ENCODE data around the gene NOTCH4.

DNA sequence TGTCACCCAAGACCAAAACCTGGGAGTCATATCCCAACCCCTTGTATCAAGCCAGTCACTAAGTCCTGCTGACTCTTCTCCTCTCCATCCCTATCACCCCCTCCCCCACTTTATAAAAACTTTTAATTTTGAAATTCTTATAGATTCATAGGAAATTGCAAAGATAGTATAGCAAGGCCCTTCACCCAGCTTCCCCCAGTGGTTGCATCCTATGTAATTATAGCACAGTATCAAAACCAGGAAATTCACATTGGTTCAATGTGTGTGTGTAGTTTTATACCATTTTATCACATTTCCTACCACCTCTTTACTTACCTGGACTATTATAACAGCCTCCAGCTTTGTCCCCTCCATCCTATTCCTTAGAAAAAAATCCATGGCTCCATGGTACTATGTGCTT, 65.8 kb downstream of the NOTCH4 start:
- TF ChIP-seq RARB (CRISPR knock-in tag; IDR thresholded peaks at IDR 0.05): no peak
- TF ChIP-seq ZFP30 (CRISPR knock-in tag; IDR thresholded peaks at IDR 0.05): no peak
- no peak for TF ChIP-seq ESRRG (CRISPR knock-in tag; IDR thresholded peaks at IDR 0.05)
- TF ChIP-seq OSR1 (CRISPR knock-in tag; IDR thresholded peaks at IDR 0.05): no peak
- TF ChIP-seq, protein P1, sequence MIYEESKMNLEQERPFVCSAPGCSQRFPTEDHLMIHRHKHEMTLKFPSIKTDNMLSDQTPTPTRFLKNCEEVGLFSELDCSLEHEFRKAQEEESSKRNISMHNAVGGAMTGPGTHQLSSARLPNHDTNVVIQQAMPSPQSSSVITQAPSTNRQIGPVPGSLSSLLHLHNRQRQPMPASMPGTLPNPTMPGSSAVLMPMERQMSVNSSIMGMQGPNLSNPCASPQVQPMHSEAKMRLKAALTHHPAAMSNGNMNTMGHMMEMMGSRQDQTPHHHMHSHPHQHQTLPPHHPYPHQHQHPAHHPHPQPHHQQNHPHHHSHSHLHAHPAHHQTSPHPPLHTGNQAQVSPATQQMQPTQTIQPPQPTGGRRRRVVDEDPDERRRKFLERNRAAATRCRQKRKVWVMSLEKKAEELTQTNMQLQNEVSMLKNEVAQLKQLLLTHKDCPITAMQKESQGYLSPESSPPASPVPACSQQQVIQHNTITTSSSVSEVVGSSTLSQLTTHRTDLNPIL (CRISPR knock-in tag; IDR thresholded peaks at IDR 0.05; ENCODE audit: low read depth): no peak
- TF ChIP-seq, protein P2, sequence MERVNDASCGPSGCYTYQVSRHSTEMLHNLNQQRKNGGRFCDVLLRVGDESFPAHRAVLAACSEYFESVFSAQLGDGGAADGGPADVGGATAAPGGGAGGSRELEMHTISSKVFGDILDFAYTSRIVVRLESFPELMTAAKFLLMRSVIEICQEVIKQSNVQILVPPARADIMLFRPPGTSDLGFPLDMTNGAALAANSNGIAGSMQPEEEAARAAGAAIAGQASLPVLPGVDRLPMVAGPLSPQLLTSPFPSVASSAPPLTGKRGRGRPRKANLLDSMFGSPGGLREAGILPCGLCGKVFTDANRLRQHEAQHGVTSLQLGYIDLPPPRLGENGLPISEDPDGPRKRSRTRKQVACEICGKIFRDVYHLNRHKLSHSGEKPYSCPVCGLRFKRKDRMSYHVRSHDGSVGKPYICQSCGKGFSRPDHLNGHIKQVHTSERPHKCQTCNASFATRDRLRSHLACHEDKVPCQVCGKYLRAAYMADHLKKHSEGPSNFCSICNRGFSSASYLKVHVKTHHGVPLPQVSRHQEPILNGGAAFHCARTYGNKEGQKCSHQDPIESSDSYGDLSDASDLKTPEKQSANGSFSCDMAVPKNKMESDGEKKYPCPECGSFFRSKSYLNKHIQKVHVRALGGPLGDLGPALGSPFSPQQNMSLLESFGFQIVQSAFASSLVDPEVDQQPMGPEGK (CRISPR knock-in tag; IDR thresholded peaks at IDR 0.05; ENCODE audit: borderline replicate concordance): no peak
- TF ChIP-seq TOX (CRISPR knock-in tag; IDR thresholded peaks at IDR 0.05; ENCODE audit: borderline replicate concordance): no peak

Data from SK-N-SH treated with all-trans-retinoic acid at 6 μM for 48 hours (cell line).